ENCODE results near the gene BATF.

The BATF gene

DNA sequence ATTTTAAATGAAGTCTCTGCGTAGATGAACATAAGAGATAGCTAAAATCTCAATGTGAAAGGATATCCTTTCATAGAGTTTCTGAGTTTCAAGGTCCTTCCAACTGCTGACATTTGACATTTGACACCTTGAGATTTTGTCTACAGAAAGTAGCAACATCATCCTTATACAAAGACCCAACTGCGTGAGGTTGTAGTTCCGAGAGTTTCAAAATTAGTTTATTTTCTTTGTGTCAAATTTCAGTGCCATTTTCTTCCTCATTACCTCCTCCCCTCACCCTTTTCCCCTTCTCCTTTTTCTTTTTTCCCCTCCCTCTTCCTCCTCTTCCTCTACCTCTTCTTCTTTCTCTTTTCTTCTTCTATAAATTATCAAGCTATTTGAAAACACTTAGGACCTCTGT is 26.9 kb upstream of the BATF start:
- DNase-seq (ENCODE audit: low spot score) = no peak
- no peak for TF ChIP-seq CTCF (IDR thresholded peaks at IDR 0.05; ENCODE audit: extremely low read depth, missing control alignments)

DNA sequence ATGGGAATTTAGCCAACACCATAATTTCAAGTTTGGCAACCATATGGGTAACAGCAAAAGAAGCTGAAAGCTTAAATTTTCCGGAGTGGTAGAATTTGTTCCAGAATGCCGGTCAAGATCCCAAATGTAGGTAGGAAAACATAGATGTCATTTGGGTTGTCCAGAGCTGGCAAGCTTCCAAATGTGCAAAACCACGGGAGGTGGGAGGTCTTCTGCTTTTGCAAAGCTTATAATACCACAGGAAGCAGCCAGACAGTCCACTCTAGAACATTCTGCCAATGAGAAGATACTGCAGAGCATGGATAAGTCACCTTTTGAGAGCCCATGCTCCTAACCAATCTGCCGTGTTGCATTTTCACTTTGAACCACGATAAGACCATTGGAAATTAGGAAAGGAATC is 26.4 kb upstream of the BATF start:
- DNase-seq (ENCODE audit: low spot score) = no peak
- no peak for TF ChIP-seq CTCF (IDR thresholded peaks at IDR 0.05; ENCODE audit: extremely low read depth, missing control alignments)

DNA sequence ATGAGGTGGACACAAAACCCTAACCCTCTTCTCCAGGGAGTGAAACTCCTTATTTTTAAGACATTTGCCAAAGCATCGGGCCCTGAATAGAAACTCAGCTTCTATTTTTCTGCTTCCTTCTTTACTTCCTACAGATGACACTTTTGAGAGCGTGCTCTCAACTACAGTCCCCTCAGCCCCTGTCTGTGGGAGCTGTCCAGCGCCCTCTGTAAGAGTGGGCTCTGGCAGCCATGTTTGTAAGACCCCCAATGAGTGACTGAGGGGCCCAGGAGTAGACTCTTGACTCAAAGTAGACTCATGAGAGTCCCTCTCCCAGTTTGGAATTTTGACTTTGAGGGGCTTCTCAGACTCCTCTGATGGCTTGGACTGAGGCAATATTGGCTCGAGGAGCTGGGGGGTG is 25.5 kb upstream of the BATF start:
- TF ChIP-seq CTCF (IDR thresholded peaks at IDR 0.05; ENCODE audit: extremely low read depth, missing control alignments) = no peak
- no peak for DNase-seq (ENCODE audit: low spot score)

- DNase-seq (ENCODE audit: low spot score) = peak; percentile 68
- TF ChIP-seq CTCF (IDR thresholded peaks at IDR 0.05; ENCODE audit: extremely low read depth, missing control alignments) = no peak
Measured at GRCh38 chr14:75497191-75497590, 25.1 kb upstream of the BATF start.

DNA sequence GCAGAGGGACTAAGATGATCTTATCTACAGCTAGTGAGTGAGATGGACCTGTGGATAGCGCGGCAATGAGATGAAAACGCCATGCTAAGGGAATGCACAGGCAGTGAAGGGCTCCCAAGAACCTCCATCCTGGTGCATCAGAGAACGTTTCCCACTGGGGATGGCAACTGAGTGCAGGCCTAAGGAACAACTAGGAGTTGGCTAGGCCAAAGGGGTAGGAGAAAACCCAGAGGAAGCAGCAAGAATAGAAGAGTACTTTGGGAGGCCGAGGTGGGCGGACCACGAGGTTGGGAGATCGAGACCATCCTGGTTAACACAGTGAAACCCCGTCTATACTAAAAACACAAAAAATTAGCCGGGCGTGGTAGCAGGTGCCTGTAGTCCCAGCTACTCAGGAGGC is 24.6 kb upstream of the BATF start:
- DNase-seq (ENCODE audit: low spot score) = no peak
- TF ChIP-seq CTCF (IDR thresholded peaks at IDR 0.05; ENCODE audit: extremely low read depth, missing control alignments) = no peak

DNA sequence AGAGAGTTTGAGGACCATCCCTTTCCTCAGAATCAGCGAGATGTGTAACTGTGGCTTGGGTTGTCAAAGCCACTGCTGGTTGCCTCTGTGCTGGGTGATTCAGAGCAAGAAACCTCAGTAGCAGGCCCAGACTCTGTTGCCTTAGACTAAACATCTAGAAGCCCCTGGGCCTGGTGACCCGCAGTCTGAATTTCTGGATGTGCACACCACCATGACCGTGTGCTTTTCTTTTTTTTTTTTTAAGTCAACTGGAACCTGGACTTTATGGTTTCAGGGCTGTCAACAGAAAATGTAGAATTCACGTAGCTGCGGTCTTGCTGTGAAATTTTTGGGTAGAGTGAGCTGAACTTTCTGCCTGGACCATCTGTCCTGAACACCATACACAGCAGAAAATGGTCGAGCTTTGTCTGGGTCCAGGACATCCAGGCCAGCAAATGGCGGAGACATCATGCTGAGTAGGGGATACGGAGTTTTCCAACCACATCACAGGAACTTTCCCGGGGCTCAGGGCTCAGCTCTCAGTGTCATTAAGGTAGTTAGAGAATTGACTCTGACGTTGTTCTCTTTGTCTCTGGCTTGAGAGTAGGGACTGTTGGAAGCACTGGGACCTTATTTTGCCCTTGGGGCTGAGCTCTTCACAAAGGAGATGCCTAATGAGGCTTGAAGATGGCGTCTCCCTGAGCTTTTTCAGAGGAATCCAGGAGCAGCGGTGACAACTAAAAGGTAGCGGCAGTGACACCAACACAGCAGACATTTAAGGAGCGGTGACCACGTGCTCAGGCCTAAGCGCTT is 23.0 kb upstream of the BATF start:
- TF ChIP-seq CTCF (IDR thresholded peaks at IDR 0.05; ENCODE audit: extremely low read depth, missing control alignments) = no peak

DNA sequence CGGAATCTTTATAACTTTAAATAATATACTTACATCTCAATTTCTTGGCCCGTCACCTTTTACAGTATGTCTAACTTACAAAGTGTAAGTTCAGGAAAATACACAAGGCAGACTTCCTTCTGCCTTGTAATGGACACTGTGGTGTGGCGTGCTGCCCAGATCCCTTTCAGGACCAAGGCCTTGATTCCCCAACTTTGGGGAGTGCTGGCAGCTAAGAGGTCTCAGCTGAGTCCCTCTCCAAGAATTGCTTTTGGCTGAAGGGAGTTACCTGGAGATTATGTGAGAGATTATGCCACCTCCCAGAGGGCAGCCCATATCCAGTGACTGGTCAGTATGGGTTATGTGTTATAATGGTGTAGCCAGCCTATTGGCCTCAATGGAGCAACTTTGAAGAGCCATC is 21.2 kb upstream of the BATF start:
- no peak for TF ChIP-seq CTCF (IDR thresholded peaks at IDR 0.05; ENCODE audit: extremely low read depth, missing control alignments)
- DNase-seq (ENCODE audit: low spot score) = no peak

More for the DNA sequence above, 23.0 kb upstream of the BATF start:
- DNase-seq (ENCODE audit: low spot score) = peak; percentile 61
